Measurements from ENCODE around the gene A2M. TPM values are rescaled to one million over a fixed set of nuclear protein-coding genes. Genes with fewer than 3 reads are reported as not detected.

The A2M gene
- total and polyA plus RNA-seq, 10 of the 15 experiments (the other 5 are each of a cell fraction or from before 2014, with no cell fraction given), result 0.03 to 3.5 (median 0.20) TPM; not detected in 5

DNA sequence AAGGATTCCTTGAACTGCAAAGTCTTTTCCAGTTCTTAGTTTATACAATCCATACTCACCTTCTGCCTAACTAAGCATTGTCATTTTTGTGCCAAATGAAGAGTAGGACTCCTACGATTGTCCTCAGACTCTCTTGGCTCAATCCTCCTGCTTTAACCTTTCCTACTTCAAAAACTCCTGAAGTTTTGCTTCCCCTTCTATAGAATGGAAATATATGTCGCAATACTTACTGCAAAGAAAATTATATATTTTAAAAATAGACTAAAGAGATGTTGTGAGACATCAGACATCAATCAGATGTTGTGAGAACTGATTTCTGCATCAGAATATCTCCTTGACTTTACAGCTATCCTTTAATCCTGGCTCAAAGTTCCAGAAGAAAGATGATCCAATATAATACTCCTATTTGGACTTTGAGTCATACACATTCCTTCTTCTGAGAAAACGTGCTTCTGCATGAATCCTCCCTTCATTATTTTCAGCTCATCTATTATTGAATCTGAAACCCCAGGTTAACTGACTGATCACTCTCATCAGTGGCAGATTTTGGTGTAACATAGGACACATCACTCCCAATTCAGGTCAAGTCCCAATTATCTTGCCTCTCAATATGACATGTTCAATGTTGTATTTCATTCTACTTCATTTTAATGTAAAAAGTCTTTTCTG lies 48.8 kb downstream of the A2M start (continued):
- TF ChIP-seq SUPT20H (IDR thresholded peaks at IDR 0.05; ENCODE audit: borderline replicate concordance, control insufficient read depth, low read depth, low read length) (no peak), NFYA (IDR thresholded peaks at IDR 0.05; ENCODE audit: borderline replicate concordance, low read depth, low read length) (no peak), SIX5 (IDR thresholded peaks at IDR 0.05; ENCODE audit: low read depth, low read length, severe bottlenecking) (no peak), KAT2A (conservative IDR thresholded peaks at IDR 0.05; ENCODE audit: control insufficient read depth, low read depth, low read length) (no peak)

DNA sequence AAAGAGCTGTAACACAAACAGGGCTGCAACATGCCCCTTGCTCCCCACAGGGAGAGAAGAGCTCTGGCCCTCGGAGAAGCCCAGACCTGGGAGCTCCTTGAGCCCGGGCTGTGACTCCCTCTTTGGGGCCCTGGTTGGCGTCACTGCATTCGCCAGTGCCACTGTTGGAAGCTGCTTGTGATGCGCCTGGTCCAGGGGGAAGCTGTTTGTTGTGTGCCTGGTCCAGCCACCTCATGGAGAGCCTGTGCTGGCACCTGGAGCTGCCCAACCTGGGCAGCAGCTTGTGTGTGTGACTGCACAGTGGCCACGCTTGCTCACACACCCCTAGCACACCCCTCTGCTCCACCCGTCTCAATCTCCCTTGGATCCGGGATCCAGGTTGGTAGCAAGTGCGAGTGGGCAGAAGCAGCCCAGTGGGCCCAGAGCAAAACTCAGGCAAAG lies 49.5 kb downstream of the A2M start:
- no TSS peak for BruUV-seq (replicated peaks)
- ChIA-PET CTCF (interaction anchor here (1.0 kb wide), 1 partner anchor 29 kb away, joined by 3 read pairs; no protein-coding TSS in a partner anchor), POLR2A (interaction anchor here (0.5 kb wide), 1 partner anchor 230 kb away, joined by 5 read pairs; no protein-coding TSS in a partner anchor), RAD21 (ENCODE audit: unreplicated experiment) (no interaction called here), SMC1A (ENCODE audit: uncharacterized antibody, unreplicated experiment) (no interaction called here)
- DNase-seq (ENCODE audit: low read depth, low spot score), result no peak
- Histone ChIP-seq H3K79me2 (ENCODE audit: control insufficient read depth, insufficient read depth, low read length) (no peaks in the 10 kb centered on the region), H2AFZ (ENCODE audit: control insufficient read depth, low read depth, low read length) (no peak overlapping the region), H3K27ac (ENCODE audit: control insufficient read depth, insufficient read depth) (no peak overlapping the region), H3K36me3 (ENCODE audit: control insufficient read depth in 2 of 2, insufficient read depth in 2 of 2, low read length in 1 of 2) (no peaks in the 10 kb centered on the region), H3K9me3 (replicated peaks; ENCODE audit: control insufficient read depth, insufficient read depth, low read length) (peaks cover 6% of the 10 kb centered on the region; the same call in 1 of the 3 replicates), H3K9ac (ENCODE audit: control insufficient read depth, insufficient read depth, low read length) (no peak overlapping the region), H3K4me1 (ENCODE audit: control insufficient read depth, insufficient read depth, low read length) (no peaks in the 10 kb centered on the region), H3K4me2 (ENCODE audit: control insufficient read depth, insufficient read depth) (no peak overlapping the region), H3K27me3 (replicated peaks in 1 of 2; ENCODE audit: control insufficient read depth in 2 of 2, insufficient read depth in 2 of 2, low read length in 1 of 2) (peaks cover 0 to 4% of the 10 kb centered on the region in 2 experiments; a peak in 3 of 4 replicates), H3K4me3 (no peak overlapping the region), H4K20me1 (ENCODE audit: control insufficient read depth, insufficient read depth) (no peaks in the 10 kb centered on the region)
- intact Hi-C loops (cut with micrococcal nuclease; ENCODE audit: unreplicated experiment), result no loop called here
- no peak for TF ChIP-seq ZZZ3 (IDR thresholded peaks at IDR 0.05; ENCODE audit: control insufficient read depth, insufficient read length, low read depth)
- no peak for TF ChIP-seq GABPA (IDR thresholded peaks at IDR 0.05; ENCODE audit: low read depth)
- TF ChIP-seq, protein P1, sequence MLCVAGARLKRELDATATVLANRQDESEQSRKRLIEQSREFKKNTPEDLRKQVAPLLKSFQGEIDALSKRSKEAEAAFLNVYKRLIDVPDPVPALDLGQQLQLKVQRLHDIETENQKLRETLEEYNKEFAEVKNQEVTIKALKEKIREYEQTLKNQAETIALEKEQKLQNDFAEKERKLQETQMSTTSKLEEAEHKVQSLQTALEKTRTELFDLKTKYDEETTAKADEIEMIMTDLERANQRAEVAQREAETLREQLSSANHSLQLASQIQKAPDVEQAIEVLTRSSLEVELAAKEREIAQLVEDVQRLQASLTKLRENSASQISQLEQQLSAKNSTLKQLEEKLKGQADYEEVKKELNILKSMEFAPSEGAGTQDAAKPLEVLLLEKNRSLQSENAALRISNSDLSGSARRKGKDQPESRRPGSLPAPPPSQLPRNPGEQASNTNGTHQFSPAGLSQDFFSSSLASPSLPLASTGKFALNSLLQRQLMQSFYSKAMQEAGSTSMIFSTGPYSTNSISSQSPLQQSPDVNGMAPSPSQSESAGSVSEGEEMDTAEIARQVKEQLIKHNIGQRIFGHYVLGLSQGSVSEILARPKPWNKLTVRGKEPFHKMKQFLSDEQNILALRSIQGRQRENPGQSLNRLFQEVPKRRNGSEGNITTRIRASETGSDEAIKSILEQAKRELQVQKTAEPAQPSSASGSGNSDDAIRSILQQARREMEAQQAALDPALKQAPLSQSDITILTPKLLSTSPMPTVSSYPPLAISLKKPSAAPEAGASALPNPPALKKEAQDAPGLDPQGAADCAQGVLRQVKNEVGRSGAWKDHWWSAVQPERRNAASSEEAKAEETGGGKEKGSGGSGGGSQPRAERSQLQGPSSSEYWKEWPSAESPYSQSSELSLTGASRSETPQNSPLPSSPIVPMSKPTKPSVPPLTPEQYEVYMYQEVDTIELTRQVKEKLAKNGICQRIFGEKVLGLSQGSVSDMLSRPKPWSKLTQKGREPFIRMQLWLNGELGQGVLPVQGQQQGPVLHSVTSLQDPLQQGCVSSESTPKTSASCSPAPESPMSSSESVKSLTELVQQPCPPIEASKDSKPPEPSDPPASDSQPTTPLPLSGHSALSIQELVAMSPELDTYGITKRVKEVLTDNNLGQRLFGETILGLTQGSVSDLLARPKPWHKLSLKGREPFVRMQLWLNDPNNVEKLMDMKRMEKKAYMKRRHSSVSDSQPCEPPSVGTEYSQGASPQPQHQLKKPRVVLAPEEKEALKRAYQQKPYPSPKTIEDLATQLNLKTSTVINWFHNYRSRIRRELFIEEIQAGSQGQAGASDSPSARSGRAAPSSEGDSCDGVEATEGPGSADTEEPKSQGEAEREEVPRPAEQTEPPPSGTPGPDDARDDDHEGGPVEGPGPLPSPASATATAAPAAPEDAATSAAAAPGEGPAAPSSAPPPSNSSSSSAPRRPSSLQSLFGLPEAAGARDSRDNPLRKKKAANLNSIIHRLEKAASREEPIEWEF (IDR thresholded peaks at IDR 0.05; ENCODE audit: insufficient replicate concordance, low read depth, low read length), result no peak
- no peak for TF ChIP-seq HCFC1 (IDR thresholded peaks at IDR 0.05; ENCODE audit: low read length)
- no peak for TF ChIP-seq FOXK2 (IDR thresholded peaks at IDR 0.05)
- TF ChIP-seq RUNX3 (IDR thresholded peaks at IDR 0.05; ENCODE audit: low read length), result no peak
- TF ChIP-seq POLR2AphosphoS2 (IDR thresholded peaks at IDR 0.05; ENCODE audit: low read depth, low read length), result no peak
- no peak for TF ChIP-seq SPI1 (IDR thresholded peaks at IDR 0.05; ENCODE audit: borderline replicate concordance, insufficient read depth, low read depth, low read length)
- ATAC-seq, result no peak
- 72% methylated on average over 9 of the region's 9 CpGs for WGBS (ENCODE audit: insufficient coverage, insufficient replicate concordance, low lambda C conversion rate, missing lambda C conversion rate)
- in situ Hi-C loops (cut with MboI), result no loop called here
- no peak for FAIRE-seq
